GM19351 (cell line): ENCODE results near the gene ANKRD11.
"Not testable (repeated sequence)": the region's sequence is repeated elsewhere in the genome, so short reads cannot be mapped to it uniquely, and the experiment has no call there.

ENCODE experiments used
- ATAC-seq: cut with Tn5 transposase; IDR thresholded peaks from one replicate; pipeline ENCODE4 v1.9.1; 2021; ENCODE audit warnings: mild to moderate bottlenecking, moderate library complexity; ENCODE audit not compliant: unreplicated experiment

ANKRD11 gene

DNA sequence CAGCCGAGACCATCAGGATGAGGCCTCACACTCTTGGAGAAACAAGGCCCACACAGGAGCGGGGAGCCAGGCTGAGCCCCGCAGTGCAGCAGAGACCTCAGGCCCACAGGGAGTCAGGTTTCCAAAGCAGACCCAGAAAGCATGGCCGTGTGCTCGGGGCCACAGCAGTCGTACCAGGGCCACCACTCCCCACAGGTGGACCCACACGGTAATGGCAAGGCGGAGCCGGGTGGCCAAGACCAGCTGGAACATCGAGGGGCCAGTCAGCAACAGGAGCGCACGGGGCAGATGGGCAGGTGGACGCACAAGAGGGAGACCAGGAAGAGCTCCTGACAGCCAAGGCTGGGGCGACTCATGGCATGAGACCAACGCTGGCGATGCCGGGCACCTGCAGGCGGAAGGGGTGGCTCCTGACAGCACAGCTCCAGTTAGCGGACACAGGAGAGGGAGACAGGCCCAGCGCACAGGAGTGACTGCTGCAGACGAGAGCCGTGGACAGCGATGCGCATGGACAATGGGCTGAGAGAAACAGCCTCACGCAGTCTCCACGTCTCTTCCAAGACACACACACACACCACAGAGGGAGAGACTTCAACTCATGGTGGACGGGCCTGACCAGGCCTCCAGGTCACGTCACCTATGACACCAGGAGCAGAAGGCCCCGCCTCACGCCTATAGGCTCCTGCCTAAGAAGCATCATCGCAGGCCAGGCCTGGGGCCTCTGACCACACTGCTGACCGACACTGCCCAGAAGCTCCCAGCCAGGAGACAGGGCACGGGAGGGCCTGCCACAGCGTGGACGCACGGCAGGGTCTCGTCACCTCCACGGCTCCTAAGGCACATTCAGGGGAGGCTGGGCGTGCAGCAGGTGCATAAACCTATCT, 214.3 kb downstream of the ANKRD11 start:
- no peak for ATAC-seq

- no peak for ATAC-seq
These were observed 215.1 kb downstream of the ANKRD11 start for GRCh38 chr16:89275284-89275584.

DNA sequence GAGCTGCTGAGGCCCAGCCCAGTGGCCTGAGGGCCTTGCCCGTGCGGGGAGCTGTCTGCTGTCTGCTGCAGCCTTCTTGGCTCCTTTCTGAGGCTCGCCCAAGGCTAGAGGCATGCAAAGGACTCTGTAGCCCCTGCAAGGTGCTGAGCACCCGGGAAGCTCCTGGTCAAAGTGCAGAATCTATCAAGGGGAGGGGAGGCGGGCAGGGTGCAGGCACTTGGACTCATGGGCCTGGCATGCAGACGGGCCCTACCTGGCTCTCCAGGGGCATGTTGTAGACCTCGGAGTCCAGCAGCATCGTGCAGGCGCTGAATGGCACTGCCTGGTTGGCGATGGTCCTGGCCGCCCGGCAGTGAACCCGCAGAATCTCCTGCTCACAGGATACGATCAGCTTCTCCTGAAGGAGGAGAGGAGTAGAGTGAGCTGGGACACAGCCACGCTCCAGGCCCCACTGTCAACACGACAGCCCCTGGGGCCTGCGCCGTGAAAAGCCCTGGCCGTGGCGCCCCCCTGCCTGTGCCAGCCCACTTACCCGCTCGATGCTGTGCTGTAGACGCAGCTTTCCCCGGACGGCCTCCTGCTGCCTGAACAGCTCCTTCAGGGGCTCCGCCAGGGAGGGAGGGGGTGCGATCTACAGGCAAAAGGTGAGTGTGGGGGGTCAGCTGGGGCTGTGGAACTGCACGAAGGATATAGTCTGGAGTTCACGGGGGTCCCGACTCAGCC, 215.6 kb downstream of the ANKRD11 start:
- ATAC-seq, result no peak

DNA sequence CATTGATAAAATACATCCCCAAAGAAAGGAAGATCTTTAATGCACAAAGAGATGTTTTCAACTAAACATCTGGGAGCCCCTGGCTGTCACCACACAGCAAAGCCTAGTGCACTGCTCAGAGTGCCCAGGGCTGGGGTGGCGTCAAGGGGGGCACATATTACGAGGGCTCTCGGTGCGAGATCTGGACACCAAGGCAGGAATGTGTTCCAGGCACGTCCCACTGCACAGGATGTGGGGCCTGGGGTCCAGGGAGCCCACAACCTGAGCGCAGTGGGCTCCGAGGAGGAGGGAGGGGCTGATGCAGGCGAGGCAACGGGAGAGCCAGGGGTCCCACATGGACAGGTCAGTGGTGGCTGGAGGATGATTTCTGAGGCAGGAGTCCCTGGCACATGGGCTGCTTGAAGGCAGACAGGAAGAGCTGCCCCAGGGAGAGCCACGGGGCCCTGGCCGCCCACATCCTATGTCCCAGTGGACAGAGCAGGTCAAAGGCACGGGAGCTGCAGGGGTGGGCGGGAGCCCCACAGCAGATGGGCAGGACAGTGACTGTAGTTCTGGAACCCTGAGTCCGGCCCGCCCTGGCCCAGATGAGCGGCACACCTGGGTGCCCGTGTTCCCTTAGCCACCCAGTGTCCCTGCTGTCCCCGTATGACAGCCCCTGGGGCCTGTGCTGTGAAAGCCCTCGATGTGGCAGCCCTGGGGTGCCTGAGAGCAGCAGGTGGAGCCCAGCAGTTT, 216.5 kb downstream of the ANKRD11 start:
- ATAC-seq, result no peak

GRCh38 chr16:89272631-89273030, 217.7 kb downstream of the ANKRD11 start:
- ATAC-seq, result no peak

- ATAC-seq, result no peak
These were observed 219.6 kb downstream of the ANKRD11 start for GRCh38 chr16:89270666-89271345.

- ATAC-seq, result no peak
These were observed 220.3 kb downstream of the ANKRD11 start for GRCh38 chr16:89269805-89270665.

DNA sequence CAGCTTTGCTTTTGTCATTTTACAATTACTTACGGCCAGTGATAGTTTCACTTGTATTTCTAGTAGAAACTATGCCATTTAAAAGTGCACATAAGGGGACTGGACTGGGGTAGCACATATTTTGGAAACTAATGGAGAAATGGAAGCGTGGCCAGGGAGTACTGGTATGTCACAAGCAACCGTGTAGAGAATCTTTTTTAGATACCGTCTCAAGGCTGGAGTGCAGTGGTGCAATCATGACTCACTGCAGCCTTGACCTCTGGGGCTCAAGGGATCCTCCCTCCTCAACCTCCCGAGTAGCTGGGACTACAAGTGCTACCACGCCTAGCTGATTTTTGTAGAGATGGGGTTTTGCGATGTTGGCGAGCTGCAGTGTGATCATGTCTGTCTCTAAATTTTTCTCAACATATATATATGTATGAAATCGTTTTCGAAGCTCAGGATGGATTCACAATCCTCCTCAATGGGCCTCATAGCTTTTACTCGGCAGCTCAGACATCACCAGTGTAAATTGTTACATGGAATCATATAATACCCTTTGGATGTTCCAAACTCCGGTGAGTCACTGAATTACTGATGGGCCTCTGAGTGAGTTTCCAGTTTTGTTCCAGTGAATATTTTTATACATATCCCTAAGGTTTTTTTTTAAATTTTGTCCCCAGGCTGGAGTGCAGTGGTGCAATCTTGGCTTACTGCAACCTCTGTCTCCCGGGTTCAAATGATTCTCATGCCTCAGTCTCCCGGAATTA, 221.2 kb downstream of the ANKRD11 start:
- no peak for ATAC-seq

DNA sequence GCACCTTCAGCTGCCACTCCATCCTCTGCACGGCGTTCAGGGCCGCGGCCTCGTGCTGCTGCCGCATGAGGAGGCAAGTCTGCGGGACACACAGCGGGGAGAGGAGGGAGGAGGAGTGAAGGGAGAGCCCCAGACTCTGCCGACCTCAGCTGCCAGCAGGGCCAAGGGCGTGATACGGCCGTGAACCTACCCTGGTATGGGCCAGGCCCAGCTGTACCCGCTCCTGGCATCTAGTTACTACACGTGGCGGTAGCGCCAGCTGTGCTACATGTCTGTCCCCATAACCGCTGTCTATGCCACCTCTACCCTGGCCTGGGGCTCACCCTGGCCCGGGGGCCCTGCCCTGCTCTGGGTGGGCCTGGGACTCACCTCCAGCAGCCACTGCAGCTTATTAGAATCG, 221.8 kb downstream of the ANKRD11 start:
- no peak for ATAC-seq

- not testable (repeated sequence) for ATAC-seq
These were observed 222.6 kb downstream of the ANKRD11 start for GRCh38 chr16:89267746-89268145.

DNA sequence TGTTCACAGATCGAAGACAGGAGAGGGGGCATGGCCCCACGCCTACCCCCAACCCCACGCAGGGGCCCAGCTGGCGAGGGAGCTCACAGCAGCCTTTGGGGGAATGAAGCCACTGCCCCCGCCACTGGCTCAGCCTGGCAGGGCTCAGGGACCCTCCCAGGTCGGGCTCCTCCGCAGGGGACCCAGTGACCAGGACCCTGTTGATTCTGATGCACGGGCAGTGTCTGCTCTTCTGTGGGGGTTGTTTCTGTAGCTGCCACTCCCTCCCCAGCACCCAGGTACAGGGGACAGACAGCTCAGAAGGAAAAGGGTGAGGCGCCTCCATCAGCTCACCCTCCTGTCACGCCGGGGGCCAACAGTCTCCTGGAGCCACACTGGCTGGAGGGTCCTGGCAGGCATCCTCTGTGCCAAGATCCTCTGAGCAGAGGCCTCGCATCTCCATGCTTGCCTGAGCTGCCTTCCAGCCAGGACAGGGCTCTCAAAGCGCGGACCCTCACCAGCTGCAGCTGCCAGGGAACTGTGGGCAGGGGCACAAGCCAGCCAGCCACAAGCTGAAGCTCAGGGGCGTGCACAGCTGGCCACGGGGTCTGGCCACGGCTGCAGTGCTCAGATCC, 223.7 kb downstream of the ANKRD11 start:
- ATAC-seq, result no peak

DNA sequence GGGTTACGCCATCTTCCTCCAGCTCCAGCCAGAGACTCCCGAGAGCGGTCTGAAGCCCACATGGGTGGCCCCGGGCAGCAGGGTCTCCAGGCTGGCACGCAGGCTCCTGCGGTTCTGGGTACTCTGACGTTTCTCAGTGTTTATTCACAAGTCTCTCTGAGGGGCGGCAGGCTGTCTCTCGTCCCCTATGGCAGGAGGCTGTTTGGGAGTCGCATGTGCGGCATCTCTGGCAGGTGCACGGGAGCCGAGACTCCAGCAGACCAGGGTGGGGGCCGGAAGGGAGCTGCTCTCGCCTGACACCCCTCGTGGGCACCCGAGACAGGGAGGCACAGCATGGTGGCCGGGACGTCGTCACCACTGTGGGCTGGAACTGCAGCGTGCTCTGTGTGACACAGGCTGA, 224.7 kb downstream of the ANKRD11 start:
- no peak for ATAC-seq

DNA sequence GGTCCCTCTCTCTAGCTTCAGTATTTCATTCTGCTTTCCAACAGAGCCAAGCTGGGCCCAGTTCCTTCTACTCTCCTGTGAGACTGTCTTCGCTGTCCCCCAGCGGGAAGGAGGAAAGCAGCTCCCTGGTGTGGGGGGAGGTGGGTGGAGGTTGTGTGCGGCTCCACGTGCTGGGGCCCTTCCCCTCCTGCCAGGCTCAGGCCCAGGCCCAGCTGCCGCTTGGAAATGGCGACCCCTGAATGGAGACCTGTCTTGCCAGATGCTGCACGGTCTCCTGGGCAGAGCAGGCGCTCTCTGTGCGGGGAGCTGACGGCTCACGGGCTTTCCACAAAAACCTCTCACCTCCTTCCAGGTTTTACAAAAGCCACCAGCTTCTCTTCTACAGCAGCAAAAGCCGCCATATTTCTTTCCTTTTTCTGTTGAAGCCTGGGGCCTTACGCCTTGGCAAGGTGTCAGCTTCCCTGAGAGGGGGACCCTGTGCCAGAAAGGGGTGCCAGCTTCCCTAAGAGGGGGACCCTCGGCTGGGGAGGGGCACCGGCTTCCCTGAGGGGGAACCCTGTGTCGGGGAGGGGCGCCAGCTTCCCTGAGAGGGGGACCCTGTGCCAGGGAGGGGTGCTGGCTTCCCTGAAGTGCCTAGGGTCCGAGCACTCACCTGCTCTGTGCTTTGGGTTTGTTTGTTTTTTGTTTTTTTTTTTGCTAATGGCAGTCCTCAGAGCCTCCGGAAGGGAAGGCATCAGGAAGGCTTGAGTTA, 225.4 kb downstream of the ANKRD11 start:
- no peak for ATAC-seq

DNA sequence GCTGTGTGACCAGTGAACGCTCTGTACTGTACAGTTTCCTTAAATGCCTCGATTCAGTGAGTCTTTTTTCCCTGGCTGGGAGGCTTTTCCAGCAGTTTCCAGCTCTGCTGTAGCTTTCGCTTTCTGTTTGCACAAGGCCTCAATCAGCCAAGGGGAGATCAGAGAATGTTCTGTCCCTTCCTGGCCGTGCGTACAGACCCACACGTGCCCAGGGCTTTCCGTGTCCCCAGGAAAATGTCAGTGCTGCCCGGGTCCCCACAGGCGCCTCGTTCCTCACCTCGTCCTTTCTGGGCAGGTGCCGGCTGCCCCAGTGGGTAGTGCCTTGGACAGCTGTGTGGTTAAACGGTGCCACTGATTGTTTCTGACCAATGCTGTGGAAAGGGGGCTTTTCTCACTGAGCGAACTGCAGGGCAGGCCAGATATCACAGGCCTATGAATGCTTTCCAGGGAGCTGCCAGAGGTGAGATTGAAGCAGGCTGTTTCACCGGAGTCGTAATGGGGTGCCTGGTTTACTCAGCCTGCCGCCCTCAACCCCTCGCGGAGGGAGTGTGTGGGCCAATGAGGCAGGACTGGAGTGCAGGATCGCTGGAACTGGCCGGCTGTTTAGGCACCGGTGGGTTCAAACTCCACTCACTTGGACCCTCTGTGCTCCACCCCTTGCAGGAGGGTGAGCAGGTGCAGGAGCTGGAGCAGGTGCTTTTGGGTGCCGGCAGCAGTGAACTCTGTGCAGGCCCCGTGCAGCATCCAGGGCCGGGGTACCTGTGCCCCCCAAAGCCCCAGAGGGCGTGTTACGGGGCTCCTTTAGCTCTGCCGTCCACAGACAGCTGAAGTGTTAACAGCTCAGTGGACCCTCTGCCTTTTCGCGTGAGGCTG, 228.4 kb downstream of the ANKRD11 start:
- no peak for ATAC-seq

- not testable (repeated sequence) for ATAC-seq
These were observed 230.5 kb downstream of the ANKRD11 start for GRCh38 chr16:89259901-89260300.

GRCh38 chr16:89257757-89258465, 232.4 kb downstream of the ANKRD11 start:
- ATAC-seq, result no peak

- ATAC-seq, result no peak
These were observed 233.1 kb downstream of the ANKRD11 start for GRCh38 chr16:89257281-89257731.
